ENCODE measurements around the gene MARK3. TPM values are rescaled to one million over a fixed set of nuclear protein-coding genes. Genes with fewer than 3 reads are reported as not detected.

The MARK3 gene
- polyA plus RNA-seq, 1 donor (not counting 4 experiments of a cell fraction or from before 2014, with no cell fraction given) = 133 TPM

GRCh38 chr14:103541709-103542604 is 156.7 kb downstream of the MARK3 start:
- H3K4me1 ChIP-seq (ENCODE audit: control insufficient read depth, extremely low read depth, insufficient read depth, low read length) = peaks cover 31% of the 10 kb centered on the region
- FAIRE-seq = no peak
- no peaks in the 10 kb centered on the region for H3K9me1 ChIP-seq (ENCODE audit: control insufficient read depth, extremely low read depth, insufficient read depth, low read length)
- H3K9me3 ChIP-seq (ENCODE audit: control insufficient read depth, low read depth, low read length) = no peaks in the 10 kb centered on the region
- no peaks in the 10 kb centered on the region for H3K36me3 ChIP-seq (ENCODE audit: control insufficient read depth in 2 of 2, extremely low read depth in 1 of 2, insufficient read depth in 2 of 2, low read length in 2 of 2)
- dilution Hi-C loops (cut with MboI; ENCODE audit: extremely low pct_ligation_motif_present, low sequenced_read_pairs) = no loop called here
- no peak for DNase-seq (ENCODE audit: low read depth, low spot score)
- H3K79me2 ChIP-seq (ENCODE audit: control insufficient read depth, insufficient read depth, low read length) = no peaks in the 10 kb centered on the region
- no peaks in the 10 kb centered on the region for H3K27me3 ChIP-seq (ENCODE audit: control insufficient read depth, extremely low read depth, insufficient read depth, low read length)
- no peak overlapping the region for H2AFZ ChIP-seq (ENCODE audit: control insufficient read depth, low read length)
- H3K4me2 ChIP-seq (ENCODE audit: control insufficient read depth, extremely low read depth, insufficient read depth, low read depth, low read length) = peak overlapping the region; percentile 37
- peaks cover 6% of the 10 kb centered on the region for H4K20me1 ChIP-seq (ENCODE audit: control insufficient read depth, extremely low read depth, insufficient read depth, low read length)
- TF ChIP-seq, protein P1, sequence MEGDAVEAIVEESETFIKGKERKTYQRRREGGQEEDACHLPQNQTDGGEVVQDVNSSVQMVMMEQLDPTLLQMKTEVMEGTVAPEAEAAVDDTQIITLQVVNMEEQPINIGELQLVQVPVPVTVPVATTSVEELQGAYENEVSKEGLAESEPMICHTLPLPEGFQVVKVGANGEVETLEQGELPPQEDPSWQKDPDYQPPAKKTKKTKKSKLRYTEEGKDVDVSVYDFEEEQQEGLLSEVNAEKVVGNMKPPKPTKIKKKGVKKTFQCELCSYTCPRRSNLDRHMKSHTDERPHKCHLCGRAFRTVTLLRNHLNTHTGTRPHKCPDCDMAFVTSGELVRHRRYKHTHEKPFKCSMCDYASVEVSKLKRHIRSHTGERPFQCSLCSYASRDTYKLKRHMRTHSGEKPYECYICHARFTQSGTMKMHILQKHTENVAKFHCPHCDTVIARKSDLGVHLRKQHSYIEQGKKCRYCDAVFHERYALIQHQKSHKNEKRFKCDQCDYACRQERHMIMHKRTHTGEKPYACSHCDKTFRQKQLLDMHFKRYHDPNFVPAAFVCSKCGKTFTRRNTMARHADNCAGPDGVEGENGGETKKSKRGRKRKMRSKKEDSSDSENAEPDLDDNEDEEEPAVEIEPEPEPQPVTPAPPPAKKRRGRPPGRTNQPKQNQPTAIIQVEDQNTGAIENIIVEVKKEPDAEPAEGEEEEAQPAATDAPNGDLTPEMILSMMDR (optimal IDR thresholded peaks at IDR 0.05 in 1 of 3, IDR thresholded peaks at IDR 0.05 in 1 of 3, conservative IDR thresholded peaks at IDR 0.05 in 1 of 3; ENCODE audit: extremely low read depth in 1 of 3, insufficient read depth in 2 of 3, low read length in 3 of 3) = no peak
- TF ChIP-seq EZH2 (IDR thresholded peaks at IDR 0.05; ENCODE audit: low read length) = no peak
- H3K9ac ChIP-seq (ENCODE audit: control insufficient read depth, extremely low read depth, insufficient read depth, low read length) = no peak overlapping the region
- H3K4me3 ChIP-seq (ENCODE audit: control insufficient read depth in 2 of 3, extremely low read depth in 1 of 3, insufficient read depth in 2 of 3, low read depth in 1 of 3, low read length in 3 of 3) = no peak overlapping the region
- H3K27ac ChIP-seq (ENCODE audit: control insufficient read depth, insufficient read depth, low read length) = no peak overlapping the region

DNA sequence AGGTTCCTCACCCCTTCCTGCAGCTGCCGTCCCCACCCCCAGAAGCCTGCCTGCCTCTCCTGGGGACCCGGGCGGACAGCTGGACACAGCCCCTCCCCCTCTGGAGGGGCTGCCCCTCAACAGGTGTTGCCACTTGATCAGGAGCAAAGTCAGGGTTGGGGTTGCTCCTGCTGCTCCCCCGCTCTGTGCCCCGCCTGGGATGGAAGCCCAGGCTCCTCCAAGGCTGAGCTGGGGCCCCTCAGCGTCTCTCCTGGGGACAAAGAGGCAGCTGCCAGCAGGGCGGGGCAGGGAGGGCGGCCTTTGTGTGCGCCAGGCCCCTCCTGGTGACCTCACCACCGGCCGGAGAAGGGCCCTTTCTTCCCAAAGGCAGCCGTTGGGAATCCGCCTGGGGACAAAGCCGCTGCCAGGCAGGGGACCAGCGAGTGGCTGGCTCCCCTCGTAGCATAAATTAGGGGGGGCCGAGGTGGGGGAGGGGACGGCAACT is 157.4 kb downstream of the MARK3 start:
- H4K20me1 ChIP-seq (ENCODE audit: control insufficient read depth, extremely low read depth, insufficient read depth, low read length) = peaks cover 7% of the 10 kb centered on the region
- no peak overlapping the region for H3K4me3 ChIP-seq (ENCODE audit: control insufficient read depth in 2 of 3, extremely low read depth in 1 of 3, insufficient read depth in 2 of 3, low read depth in 1 of 3, low read length in 3 of 3)
- DNase-seq (ENCODE audit: low read depth, low spot score) (no peak), FAIRE-seq (no peak)
- no peak overlapping the region for H3K27ac ChIP-seq (ENCODE audit: control insufficient read depth, insufficient read depth, low read length)
- TF ChIP-seq EZH2 (IDR thresholded peaks at IDR 0.05; ENCODE audit: low read length) = no peak
- TF ChIP-seq, protein P1 (optimal IDR thresholded peaks at IDR 0.05 in 1 of 3, IDR thresholded peaks at IDR 0.05 in 1 of 3, conservative IDR thresholded peaks at IDR 0.05 in 1 of 3; ENCODE audit: extremely low read depth in 1 of 3, insufficient read depth in 2 of 3, low read length in 3 of 3) = no peak
- H2AFZ ChIP-seq (ENCODE audit: control insufficient read depth, low read length) = no peak overlapping the region
- H3K36me3 ChIP-seq (ENCODE audit: control insufficient read depth in 2 of 2, extremely low read depth in 1 of 2, insufficient read depth in 2 of 2, low read length in 2 of 2) = no peaks in the 10 kb centered on the region
- dilution Hi-C loops (cut with MboI; ENCODE audit: extremely low pct_ligation_motif_present, low sequenced_read_pairs) = no loop called here
- H3K9ac ChIP-seq (ENCODE audit: control insufficient read depth, extremely low read depth, insufficient read depth, low read length) = no peak overlapping the region
- no peaks in the 10 kb centered on the region for H3K79me2 ChIP-seq (ENCODE audit: control insufficient read depth, insufficient read depth, low read length)
- no peak overlapping the region for H3K4me2 ChIP-seq (ENCODE audit: control insufficient read depth, extremely low read depth, insufficient read depth, low read depth, low read length)
- peaks cover 31% of the 10 kb centered on the region for H3K4me1 ChIP-seq (ENCODE audit: control insufficient read depth, extremely low read depth, insufficient read depth, low read length)
- no peaks in the 10 kb centered on the region for H3K27me3 ChIP-seq (ENCODE audit: control insufficient read depth, extremely low read depth, insufficient read depth, low read length)
- H3K9me1 ChIP-seq (ENCODE audit: control insufficient read depth, extremely low read depth, insufficient read depth, low read length) = no peaks in the 10 kb centered on the region
- H3K9me3 ChIP-seq (ENCODE audit: control insufficient read depth, low read depth, low read length) = no peaks in the 10 kb centered on the region
